ENCODE results near the gene GATAD2B.
"Not testable (repeated sequence)": the region's sequence is repeated elsewhere in the genome, so short reads cannot be mapped to it uniquely, and the experiment has no call there.

DNA sequence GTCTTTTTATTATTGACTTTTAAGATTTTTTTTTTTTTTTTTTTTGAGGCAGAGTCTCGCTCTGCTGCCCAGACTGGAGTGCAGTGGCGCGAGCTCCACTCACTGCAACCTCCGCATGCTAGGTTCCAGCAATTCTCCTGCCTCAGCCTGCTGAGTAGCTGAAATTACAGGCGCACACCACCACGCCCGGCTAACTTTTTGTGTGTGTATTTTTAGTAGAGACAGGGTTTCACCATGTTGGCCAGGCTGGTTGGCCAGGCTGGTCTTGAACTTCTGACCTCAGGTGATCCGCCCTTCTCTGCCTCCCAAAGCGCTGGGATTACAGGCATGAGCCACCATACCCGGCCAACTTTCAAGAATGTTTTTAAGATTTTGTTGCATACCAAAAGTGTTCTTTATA is 156.1 kb downstream of the GATAD2B start:
- TF ChIP-seq, protein P1, sequence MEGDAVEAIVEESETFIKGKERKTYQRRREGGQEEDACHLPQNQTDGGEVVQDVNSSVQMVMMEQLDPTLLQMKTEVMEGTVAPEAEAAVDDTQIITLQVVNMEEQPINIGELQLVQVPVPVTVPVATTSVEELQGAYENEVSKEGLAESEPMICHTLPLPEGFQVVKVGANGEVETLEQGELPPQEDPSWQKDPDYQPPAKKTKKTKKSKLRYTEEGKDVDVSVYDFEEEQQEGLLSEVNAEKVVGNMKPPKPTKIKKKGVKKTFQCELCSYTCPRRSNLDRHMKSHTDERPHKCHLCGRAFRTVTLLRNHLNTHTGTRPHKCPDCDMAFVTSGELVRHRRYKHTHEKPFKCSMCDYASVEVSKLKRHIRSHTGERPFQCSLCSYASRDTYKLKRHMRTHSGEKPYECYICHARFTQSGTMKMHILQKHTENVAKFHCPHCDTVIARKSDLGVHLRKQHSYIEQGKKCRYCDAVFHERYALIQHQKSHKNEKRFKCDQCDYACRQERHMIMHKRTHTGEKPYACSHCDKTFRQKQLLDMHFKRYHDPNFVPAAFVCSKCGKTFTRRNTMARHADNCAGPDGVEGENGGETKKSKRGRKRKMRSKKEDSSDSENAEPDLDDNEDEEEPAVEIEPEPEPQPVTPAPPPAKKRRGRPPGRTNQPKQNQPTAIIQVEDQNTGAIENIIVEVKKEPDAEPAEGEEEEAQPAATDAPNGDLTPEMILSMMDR (IDR thresholded peaks at IDR 0.05 in 8 of 11, conservative IDR thresholded peaks at IDR 0.05 in 3 of 11): not testable (repeated sequence)
- not testable (repeated sequence) for TF ChIP-seq POLR2A, POLR2AphosphoS5 (IDR thresholded peaks at IDR 0.05)
